Psoas muscle (tissue), 8 donors: ENCODE data around the gene ATP5MC2. TPM values are rescaled to one million over a fixed set of nuclear protein-coding genes. Genes with fewer than 3 reads are reported as not detected.

ENCODE experiments used
- ATAC-seq, 4 donors: fragments of 200-7000 bp; cut with Tn5 transposase; one replicate each; pipeline ENCODE4 v1.9.1; 2020; ENCODE audit warnings: moderate library complexity in 3 of 4, mild to moderate bottlenecking in 2 of 4
- DNase-seq, 2 donors: peaks; one replicate each; pipeline ENCODE4 v3.0.0-alpha.2; 2020
- H3K27ac ChIP-seq: fragments of 200-600 bp; one replicate; pipeline ENCODE4 v1.8.0; 2022
- H3K27me3 ChIP-seq, 3 donors: fragments of 200-600 bp in 1 of 3; one replicate each; pipeline versions ENCODE4 v1.6.1 to v1.8.0; 2013 to 2022; ENCODE audit warnings: low read length in 2 of 3, mild to moderate bottlenecking in 2 of 3, moderate library complexity in 1 of 3; ENCODE audit not compliant: insufficient read depth in 3 of 3
- H3K36me3 ChIP-seq, 2 donors: fragments of 200-600 bp in 1 of 2; one replicate each; pipeline versions ENCODE4 v1.6.1 to v1.8.0; 2013 to 2022; ENCODE audit warnings: low read depth in 1 of 2, mild to moderate bottlenecking in 1 of 2, moderate library complexity in 1 of 2; ENCODE audit not compliant: insufficient read depth in 1 of 2
- H3K4me1 ChIP-seq: fragments of 200-600 bp; one replicate; pipeline ENCODE4 v1.8.0; 2022
- H3K4me3 ChIP-seq: fragments of 200-600 bp; one replicate; pipeline ENCODE4 v1.8.0; 2022; ENCODE audit warnings: mild to moderate bottlenecking
- H3K9me3 ChIP-seq: fragments of 200-600 bp; one replicate; pipeline ENCODE4 v1.8.0; 2022
- CTCF ChIP-seq: fragments of 200-600 bp; IDR thresholded peaks from one replicate; pipeline ENCODE4 v1.8.0; 2022; ENCODE audit warnings: antibody characterized with exemption
- WGBS, 3 donors: extraction: QIAGEN DNeasy Blood & Tissue Kit; methylation state at CpG; one replicate each; pipeline versions ENCODE4 v1.1.6 to v1.1.7; 2013; 5-methylcytosine and 5-hydroxymethylcytosine counted together
- intact Hi-C, 2 donors: fragments of 100-400 bp; cut with DNase I; formaldehyde crosslinking; loops; one replicate each; pipeline versions ENCODE4 v1.11.0 to v1.14.2; 2022
- polyA plus RNA-seq, 3 donors: library from polyadenylated mRNA; stranded (reverse); fragments of 200-250 nt; gene quantifications; one replicate each; pipeline ENCODE4 v1.2.3, GENCODE V29; 2013
- total RNA-seq, 4 donors: library from RNA; stranded (reverse); fragmentation: NEBNext Ultra II Directional in 2 of 4; extraction: Animal tissue kit (Norgen Biotek cat#: 25700) in 2 of 4; gene quantifications; one replicate each; pipeline versions ENCODE4 v1.2.1 to v1.2.4, GENCODE V29; 2021 to 2023
- donor health status: healthy with polysubstance abuse.
- donor health status: DM: no; HTN: no; CAD: no; lungs with moderate emphysema.
- donor health status: Bipolar disorder and iron deficiency.
- donor health status: healthy.
- donor health status: DM: yes; HTN: yes; CAD: no.
- donor health status: DM: no; HTN: no; CAD: no.
- donor health status: DM: no; HTN: no; CAD: no.
- donor health status: DM: yes; HTN: yes; CAD: no.

ATP5MC2 gene
- total and polyA plus RNA-seq, 7 donors = 349 to 646 (median 469) TPM

GRCh38 chr12:53670971-53671370 is 4.9 kb downstream of the ATP5MC2 start:
- H3K4me1 ChIP-seq = peaks cover 20% of the 10 kb centered on the region
- no peak for TF ChIP-seq CTCF
- ATAC-seq (no peak), DNase-seq (no peak)
- H3K9me3 ChIP-seq = no peaks in the 10 kb centered on the region
- peaks cover 10 to 81% of the 10 kb centered on the region in 2 donors for H3K36me3 ChIP-seq
- H3K4me3 ChIP-seq = no peak overlapping the region
- no peak overlapping the region for H3K27ac ChIP-seq
- intact Hi-C loops = loop anchor here (5.0 to 10.0 kb wide), 2 partner anchors 44 to 326 kb away; partner anchors contain the start of gene ATF7 (in 1 of the 2)
- no peaks in the 10 kb centered on the region for H3K27me3 ChIP-seq

- no peak overlapping the region for H3K27ac ChIP-seq
- intact Hi-C loops = loop anchor here (5.0 to 10.0 kb wide), 2 partner anchors 43 to 326 kb away; partner anchors contain the start of gene ATF7 (in 1 of the 2)
- peaks cover 10 to 87% of the 10 kb centered on the region in 2 donors for H3K36me3 ChIP-seq
- DNase-seq = no peak
- no peak for ATAC-seq
- no peak overlapping the region for H3K4me3 ChIP-seq
- no peaks in the 10 kb centered on the region for H3K27me3 ChIP-seq
- 90 to 92% (median 92%) methylated on average over 7 of the region's 7 CpGs for WGBS, 3 donors
- peaks cover 20% of the 10 kb centered on the region for H3K4me1 ChIP-seq
- TF ChIP-seq CTCF = no peak
- no peaks in the 10 kb centered on the region for H3K9me3 ChIP-seq
Observed at GRCh38 chr12:53670308-53670707, 5.6 kb downstream of the ATP5MC2 start.

- no peaks in the 10 kb centered on the region for H3K9me3 ChIP-seq
- 91 to 97% (median 91%) methylated on average over 2 of the region's 2 CpGs for WGBS, 3 donors
Observed at GRCh38 chr12:53667080-53667479, 8.8 kb downstream of the ATP5MC2 start.

GRCh38 chr12:53664936-53665335 is 10.9 kb downstream of the ATP5MC2 start:
- no peak for DNase-seq
- no peak overlapping the region for H3K4me3 ChIP-seq
- peaks cover 10 to 56% of the 10 kb centered on the region in 2 donors for H3K36me3 ChIP-seq
- H3K9me3 ChIP-seq = no peaks in the 10 kb centered on the region
- no peaks in the 10 kb centered on the region for H3K27me3 ChIP-seq
- intact Hi-C loops = no loop called here
- peaks cover 3% of the 10 kb centered on the region for H3K4me1 ChIP-seq
- H3K27ac ChIP-seq = peak overlapping the region; percentile 16
- WGBS, 3 donors = 67 to 70% (median 69%) methylated on average over 7 of the region's 7 CpGs
- ATAC-seq = no peak
- no peak for TF ChIP-seq CTCF

More at GRCh38 chr12:53667080-53667479, 8.8 kb downstream of the ATP5MC2 start:
- Histone ChIP-seq H3K27me3 (no peaks in the 10 kb centered on the region), H3K4me1 (peaks cover 7% of the 10 kb centered on the region), H3K36me3 (peaks cover 13 to 78% of the 10 kb centered on the region in 2 donors), H3K4me3 (no peak overlapping the region), H3K27ac (peak overlapping the region; percentile 53)
- TF ChIP-seq CTCF = no peak
- intact Hi-C loops = no loop called here
- DNase-seq = no peak
- no peak for ATAC-seq

- 74 to 95% (median 85%) methylated on average over 5 of the region's 5 CpGs for WGBS, 3 donors
- Histone ChIP-seq H3K36me3 (peaks cover 10 to 49% of the 10 kb centered on the region in 2 donors), H3K27me3 (no peaks in the 10 kb centered on the region), H3K27ac (no peak overlapping the region), H3K4me3 (no peak overlapping the region), H3K9me3 (no peaks in the 10 kb centered on the region), H3K4me1 (peaks cover 10% of the 10 kb centered on the region)
- DNase-seq = no peak
- no peak for ATAC-seq
- intact Hi-C loops = no loop called here
- no peak for TF ChIP-seq CTCF
Observed at GRCh38 chr12:53664191-53664590, 11.7 kb downstream of the ATP5MC2 start.
